Lung (tissue), 12 donors: ENCODE results near the gene ARPC2. TPM values are rescaled to one million over a fixed set of nuclear protein-coding genes. Genes with fewer than 3 reads are reported as not detected.

Experiments
- ATAC-seq: fragments of 200-7000 bp; cut with Tn5 transposase; one replicate; pipeline ENCODE4 v1.9.1; 2020; ENCODE audit warnings: moderate number of reproducible peaks; ENCODE audit not compliant: insufficient read depth, low FRiP score
- DNase-seq, 3 donors: peaks; one replicate each; pipeline ENCODE4 v3.0.0-alpha.2; 2013 to 2017
- H3K27ac ChIP-seq, 2 donors: one replicate each; pipeline ENCODE4 v1.5.1; 2013; ENCODE audit warnings: mild to moderate bottlenecking in 2 of 2, moderate library complexity in 2 of 2, control low read depth in 1 of 2, inconsistent platforms in 1 of 2, low read depth in 1 of 2, low read length in 1 of 2
- H3K27me3 ChIP-seq, 3 donors: one replicate each; pipeline ENCODE4 v1.5.1; 2013; ENCODE audit warnings: low read length in 2 of 3; ENCODE audit not compliant: control insufficient read depth in 3 of 3, insufficient read depth in 3 of 3
- H3K36me3 ChIP-seq, 4 donors: one replicate each; pipeline ENCODE4 v1.5.1; 2013; ENCODE audit warnings: low read length in 4 of 4, mild to moderate bottlenecking in 1 of 4, moderate library complexity in 1 of 4; ENCODE audit not compliant: control insufficient read depth in 4 of 4, insufficient read depth in 4 of 4
- H3K4me1 ChIP-seq, 5 donors: one replicate each; pipeline ENCODE4 v1.5.1; 2013; ENCODE audit warnings: low read length in 5 of 5, mild to moderate bottlenecking in 2 of 5, moderate library complexity in 1 of 5; ENCODE audit not compliant: control insufficient read depth in 5 of 5, insufficient read depth in 5 of 5
- H3K4me3 ChIP-seq: one replicate; pipeline ENCODE4 v1.5.1; 2013; ENCODE audit warnings: mild to moderate bottlenecking, control low read depth, moderate library complexity
- H3K9ac ChIP-seq, 2 donors: one replicate each; pipeline ENCODE4 v1.5.1; 2013; ENCODE audit warnings: low read length in 2 of 2, control low read depth in 1 of 2; ENCODE audit not compliant: insufficient read depth in 1 of 2
- H3K9me3 ChIP-seq, 4 donors: one replicate each; pipeline ENCODE4 v1.5.1; 2013; ENCODE audit warnings: low read length in 3 of 4, mild to moderate bottlenecking in 1 of 4, moderate library complexity in 1 of 4; ENCODE audit not compliant: control insufficient read depth in 4 of 4, insufficient read depth in 3 of 4
- WGBS, 2 donors: extraction: QIAGEN DNeasy Blood & Tissue Kit; methylation state at CpG; one replicate each; pipeline ENCODE4 v1.1.7; 2013; 5-methylcytosine and 5-hydroxymethylcytosine counted together
- polyA plus RNA-seq, 2 donors: library from polyadenylated mRNA; stranded (reverse); fragments of 200-250 nt; gene quantifications; one replicate each; pipeline ENCODE4 v1.2.1, GENCODE V29; 2013
- total RNA-seq, 2 donors: library from RNA; depleted of rRNA in 1 of 2; stranded (reverse); fragments of >200 nt in 1 of 2; gene quantifications; one replicate each; pipeline ENCODE4 v1.2.1, GENCODE V29; 2014 to 2021
- TF ChIP-seq, protein P1 (sequence below): IDR thresholded peaks from 2 replicates; pipeline ENCODE4 v1.5.1; 2012; ENCODE audit warnings: mild to moderate bottlenecking; ENCODE audit errors: control extremely low read depth, extremely low read depth
- donor health status: control.
- donor health status: control.
- donor health status: Bipolar disorder and iron deficiency.
- donor health status: healthy.
- donor health status: DM: yes; HTN: yes; CAD: no.

Gene ARPC2
- total and polyA plus RNA-seq, 4 donors: 190 to 490 (median 308) TPM

DNA sequence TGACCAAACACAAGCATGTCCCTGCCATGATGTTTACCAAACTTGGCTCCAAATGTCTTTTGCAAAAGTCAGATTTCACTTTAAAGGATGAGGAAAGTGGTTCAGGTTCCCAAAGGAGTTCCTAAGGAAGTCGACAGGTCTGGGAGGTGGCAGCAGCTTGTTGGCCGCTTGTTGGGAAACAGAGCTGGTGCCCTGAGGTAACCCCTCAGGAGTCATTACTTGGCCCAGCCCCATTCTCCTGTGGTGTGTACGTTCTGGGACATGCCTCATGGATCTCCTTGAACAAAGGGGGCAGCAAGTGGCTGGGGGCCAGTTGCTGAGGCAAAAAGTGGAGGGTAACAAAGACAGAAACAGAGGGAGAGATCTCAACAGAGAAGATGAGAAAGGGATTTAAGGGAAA, 64.5 kb downstream of the ARPC2 start:
- H3K9ac ChIP-seq: no peak overlapping the region
- no peak for DNase-seq
- ATAC-seq: no peak
- WGBS, 2 donors: 65 to 75% methylated on average over 3 of the region's 3 CpGs
- peaks cover 0 to 34% (median 13%) of the 10 kb centered on the region in 5 donors for H3K4me1 ChIP-seq
- TF ChIP-seq, protein P1, sequence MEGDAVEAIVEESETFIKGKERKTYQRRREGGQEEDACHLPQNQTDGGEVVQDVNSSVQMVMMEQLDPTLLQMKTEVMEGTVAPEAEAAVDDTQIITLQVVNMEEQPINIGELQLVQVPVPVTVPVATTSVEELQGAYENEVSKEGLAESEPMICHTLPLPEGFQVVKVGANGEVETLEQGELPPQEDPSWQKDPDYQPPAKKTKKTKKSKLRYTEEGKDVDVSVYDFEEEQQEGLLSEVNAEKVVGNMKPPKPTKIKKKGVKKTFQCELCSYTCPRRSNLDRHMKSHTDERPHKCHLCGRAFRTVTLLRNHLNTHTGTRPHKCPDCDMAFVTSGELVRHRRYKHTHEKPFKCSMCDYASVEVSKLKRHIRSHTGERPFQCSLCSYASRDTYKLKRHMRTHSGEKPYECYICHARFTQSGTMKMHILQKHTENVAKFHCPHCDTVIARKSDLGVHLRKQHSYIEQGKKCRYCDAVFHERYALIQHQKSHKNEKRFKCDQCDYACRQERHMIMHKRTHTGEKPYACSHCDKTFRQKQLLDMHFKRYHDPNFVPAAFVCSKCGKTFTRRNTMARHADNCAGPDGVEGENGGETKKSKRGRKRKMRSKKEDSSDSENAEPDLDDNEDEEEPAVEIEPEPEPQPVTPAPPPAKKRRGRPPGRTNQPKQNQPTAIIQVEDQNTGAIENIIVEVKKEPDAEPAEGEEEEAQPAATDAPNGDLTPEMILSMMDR: no peak
- H3K27me3 ChIP-seq: no peaks in the 10 kb centered on the region
- peaks cover 6 to 59% (median 27%) of the 10 kb centered on the region in 4 donors for H3K36me3 ChIP-seq
- no peaks in the 10 kb centered on the region for H3K9me3 ChIP-seq
- H3K27ac ChIP-seq: peak overlapping the region; percentile 64 to 83
- no peak overlapping the region for H3K4me3 ChIP-seq

DNA sequence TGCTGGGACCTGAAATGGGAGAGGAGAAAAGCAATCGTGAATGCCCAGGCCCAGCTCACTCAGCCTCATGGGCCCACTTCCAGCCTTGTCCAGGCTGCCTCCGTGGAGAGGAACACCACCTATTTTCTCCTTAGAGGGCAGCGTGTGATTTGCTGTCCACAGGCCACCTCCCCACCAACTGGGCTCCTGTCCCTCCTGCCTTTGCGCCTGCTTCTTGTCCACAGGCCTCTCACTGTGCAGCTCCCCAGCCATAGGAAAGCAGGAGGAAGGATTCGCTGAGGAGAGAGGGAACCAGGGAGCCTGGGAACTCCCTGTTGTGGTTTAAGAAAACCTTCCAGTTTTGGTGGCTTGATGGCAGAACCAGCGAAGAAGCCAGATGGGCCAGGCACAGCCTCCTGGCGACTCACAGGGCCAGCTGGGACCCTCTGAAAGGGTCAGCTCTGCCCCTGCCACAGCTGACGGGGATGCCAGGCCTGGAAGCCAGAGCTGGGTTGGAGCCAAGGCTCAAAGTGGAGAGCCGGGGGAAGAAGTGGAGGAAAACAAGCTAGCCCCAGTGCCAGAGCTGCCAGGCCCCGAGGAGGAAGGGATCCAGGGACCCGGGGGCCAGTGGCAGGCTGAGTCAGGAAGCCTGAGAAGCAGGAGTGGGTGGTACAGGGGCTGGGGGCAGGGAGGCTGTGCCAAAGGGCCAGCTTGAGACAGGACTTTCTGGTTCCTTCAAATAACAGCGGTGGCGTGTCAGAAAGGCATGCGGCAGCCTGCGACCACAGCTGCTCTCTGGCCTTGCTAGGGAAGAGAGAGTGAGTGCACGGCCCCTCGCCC, 65.4 kb downstream of the ARPC2 start:
- TF ChIP-seq, protein P1: no peak
- DNase-seq (peak; percentile 53 to 79 (median 79)), ATAC-seq (no peak)
- Histone ChIP-seq H3K27ac (peak overlapping the region; percentile 64 to 83), H3K27me3 (no peaks in the 10 kb centered on the region), H3K9ac (peak overlapping the region in 1 of 2 donors; percentile 55), H3K4me3 (no peak overlapping the region), H3K36me3 (peaks cover 6 to 50% (median 25%) of the 10 kb centered on the region in 4 donors), H3K9me3 (no peaks in the 10 kb centered on the region), H3K4me1 (peaks cover 0 to 36% (median 18%) of the 10 kb centered on the region in 5 donors)
- 54 to 73% methylated on average over 17 of the region's 17 CpGs for WGBS, 2 donors

- DNase-seq: no peak
- ATAC-seq: no peak
- Histone ChIP-seq H3K9me3 (no peaks in the 10 kb centered on the region), H3K27ac (peak overlapping the region; percentile 60 to 96), H3K9ac (no peak overlapping the region), H3K36me3 (peaks cover 0 to 31% (median 11%) of the 10 kb centered on the region in 4 donors), H3K27me3 (no peaks in the 10 kb centered on the region), H3K4me1 (peaks cover 0 to 40% (median 18%) of the 10 kb centered on the region in 5 donors), H3K4me3 (no peak overlapping the region)
- WGBS, 2 donors: 61 to 75% methylated on average over 16 of the region's 16 CpGs
- TF ChIP-seq, protein P1: no peak
Observed at GRCh38 chr2:218284106-218284811, 67.3 kb downstream of the ARPC2 start.
